ENCODE results near the gene REV3L.

Gene REV3L

DNA sequence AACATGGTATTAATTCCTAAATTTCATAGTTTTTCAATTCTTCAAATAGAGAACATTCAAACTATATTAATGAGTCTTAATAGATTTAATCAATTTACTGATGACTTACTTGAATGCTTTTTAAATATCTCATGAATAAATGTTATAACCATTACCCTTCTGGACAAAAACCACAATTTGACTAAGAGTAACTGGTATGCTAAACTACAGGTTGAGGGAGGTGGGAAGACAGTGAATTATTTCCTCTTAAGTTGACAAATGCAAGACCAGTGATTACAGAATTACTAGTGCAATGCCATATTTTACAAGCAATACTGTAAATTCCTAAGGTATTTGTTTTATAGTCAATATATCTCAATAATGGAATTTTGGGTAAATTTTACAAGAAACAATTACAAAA is 65.1 kb downstream of the REV3L start:
- DNase-seq, result no peak

DNA sequence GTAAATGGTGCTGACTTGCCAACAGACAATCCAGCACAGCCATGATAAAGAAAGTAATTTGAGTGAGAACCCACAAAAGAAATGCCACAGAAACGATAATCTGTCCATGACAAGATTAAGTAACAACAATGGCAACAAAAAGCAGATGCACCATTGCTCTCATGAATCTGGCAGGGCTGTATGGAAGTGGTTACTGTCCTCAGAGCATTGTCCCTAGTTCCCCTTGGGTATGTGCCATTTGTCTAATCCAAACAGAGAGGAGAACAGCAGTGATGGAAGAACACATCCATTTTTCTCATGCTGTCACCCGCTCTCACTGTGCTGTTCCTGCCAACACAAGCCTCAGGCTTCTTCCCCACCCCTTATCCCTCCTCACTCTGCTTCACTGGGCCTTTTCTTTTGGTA is 65.8 kb downstream of the REV3L start:
- DNase-seq, result no peak

DNA sequence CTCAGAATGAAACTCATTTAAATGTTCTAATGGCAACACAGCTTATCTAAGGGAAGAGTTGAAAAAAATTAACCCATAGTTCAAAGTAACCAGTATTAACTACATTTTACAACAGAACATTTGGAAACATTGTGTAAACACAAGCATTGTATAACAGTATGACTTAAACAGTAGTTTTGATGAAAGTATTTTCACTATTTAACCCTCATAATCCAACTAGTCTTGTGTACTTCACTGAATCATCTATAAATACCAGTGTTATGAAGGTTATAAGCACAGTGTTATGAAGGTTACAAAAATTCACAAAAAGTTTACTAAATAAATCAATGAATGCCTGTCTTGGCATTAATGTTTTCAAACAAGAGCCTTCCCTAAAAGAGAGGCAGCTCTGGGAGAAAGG is 66.5 kb downstream of the REV3L start:
- DNase-seq, result no peak

DNA sequence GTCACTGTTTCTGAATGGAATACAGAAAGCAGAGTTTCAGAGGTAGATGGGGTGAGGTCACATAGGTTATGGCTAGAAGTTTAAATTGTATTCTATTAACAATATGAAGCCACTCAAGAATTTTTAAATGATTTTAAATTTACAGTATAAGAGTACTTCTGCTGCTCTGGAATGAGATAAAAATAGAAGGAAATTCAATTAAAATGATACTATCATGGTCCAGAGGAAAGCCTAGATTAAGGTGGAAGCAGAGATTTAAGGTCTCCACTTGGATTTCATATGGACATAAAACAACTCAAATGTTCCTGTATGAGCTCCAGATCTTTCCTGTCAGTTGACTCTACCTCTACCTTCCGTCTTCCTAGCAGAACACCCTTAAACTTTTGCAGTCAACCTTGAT is 68.6 kb downstream of the REV3L start:
- DNase-seq, result no peak

DNA sequence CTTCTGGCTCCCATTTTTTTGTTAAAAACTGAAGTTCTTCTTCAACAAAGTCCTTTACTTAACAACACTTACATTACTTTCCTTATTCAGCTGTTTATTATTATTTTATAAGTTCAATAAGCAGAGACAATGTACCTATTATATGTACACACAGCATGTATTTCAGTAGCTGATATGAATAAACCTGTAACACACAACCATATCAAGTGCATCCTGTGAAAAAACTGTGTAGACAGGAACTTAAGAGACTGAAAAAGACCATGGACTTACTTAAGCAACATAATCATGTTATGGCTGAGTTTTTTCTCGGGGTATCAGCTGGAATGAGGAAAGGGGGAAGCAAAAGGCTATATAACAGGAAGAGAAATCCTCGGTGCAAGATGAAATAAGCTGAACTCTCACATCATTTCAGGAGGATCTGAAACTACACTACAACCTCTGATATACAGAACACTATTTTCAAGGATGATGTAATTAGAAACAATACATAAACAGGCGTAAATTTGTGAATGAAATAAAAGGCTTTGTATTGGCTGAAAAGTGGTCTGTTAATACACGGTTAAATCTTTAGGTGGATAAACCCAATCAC is 70.9 kb downstream of the REV3L start:
- DNase-seq, result no peak

DNA sequence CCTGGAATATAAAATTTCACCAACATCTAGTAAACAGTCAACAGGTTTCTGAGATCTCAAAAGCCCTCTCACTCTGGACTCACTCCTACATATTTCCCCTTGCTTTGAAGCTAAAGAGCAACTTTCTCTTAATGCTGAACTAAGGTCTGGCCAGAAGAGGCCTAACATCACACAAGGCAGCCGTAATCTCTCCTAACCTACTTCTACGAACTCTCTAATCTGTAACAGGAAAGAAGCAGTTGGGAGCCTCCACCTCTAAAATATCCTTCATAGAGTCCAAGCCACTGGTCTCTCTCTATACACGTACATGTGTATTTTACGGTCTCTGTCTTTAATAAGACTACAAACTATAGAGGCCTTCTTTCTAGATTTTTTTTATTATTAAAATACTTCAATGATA is 72.0 kb downstream of the REV3L start:
- DNase-seq, result no peak

DNA sequence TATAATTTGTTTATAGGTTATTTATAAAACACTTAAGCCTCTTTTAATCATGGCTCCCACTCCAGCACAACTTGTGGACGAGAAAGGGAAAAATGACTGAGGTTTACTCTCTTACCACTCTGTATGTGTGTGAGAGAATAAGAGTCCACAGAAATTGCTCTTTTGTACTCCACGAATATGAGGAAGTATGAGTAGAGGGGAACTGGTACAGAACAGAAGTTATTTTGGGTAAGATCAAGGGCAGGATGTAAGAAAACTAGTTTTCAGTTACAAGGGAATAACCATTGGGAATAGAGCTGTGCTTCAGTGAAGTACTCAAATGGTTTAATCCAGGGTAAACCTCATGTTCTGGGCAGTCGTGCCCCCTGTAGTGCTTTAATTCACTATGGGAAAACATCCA is 72.6 kb downstream of the REV3L start:
- DNase-seq, result no peak

DNA sequence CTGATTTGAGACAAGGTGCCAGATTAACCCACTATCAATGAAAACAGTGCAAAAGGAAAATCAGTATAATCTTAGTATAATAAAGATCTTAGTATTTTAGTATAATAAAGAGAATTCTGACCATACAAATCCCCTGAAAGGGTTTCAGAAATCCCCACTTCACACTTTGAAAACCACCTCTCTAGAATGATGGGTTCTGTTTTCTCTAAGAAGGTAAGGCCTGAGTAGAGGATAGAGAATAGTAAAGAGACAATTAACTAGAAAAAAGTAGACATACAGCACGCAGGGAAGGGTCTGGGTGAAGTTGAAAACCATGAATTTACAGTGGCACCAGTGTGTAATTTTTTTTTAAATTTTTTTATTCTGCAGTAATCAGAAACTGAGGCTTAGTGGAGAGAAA is 73.6 kb downstream of the REV3L start:
- no peak for DNase-seq

DNA sequence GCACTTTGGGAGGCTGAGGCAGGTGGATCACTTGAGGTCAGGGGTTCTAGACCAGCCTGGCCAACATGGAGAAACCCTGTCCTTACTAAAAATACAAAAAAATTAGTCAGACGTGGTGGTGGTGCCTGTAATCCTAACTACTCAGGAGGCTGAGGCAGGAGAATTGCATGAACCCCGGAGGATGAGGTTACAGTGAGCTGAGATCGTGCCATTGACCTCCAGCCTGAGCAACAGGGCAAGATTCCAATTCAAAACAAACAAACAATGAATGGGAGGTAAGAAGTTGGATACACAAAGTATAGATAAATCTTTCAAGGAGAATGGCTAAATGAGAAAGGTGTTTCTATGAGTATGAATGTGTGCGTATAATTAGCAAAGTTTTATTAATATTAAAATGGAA is 75.3 kb downstream of the REV3L start:
- DNase-seq, result no peak

DNA sequence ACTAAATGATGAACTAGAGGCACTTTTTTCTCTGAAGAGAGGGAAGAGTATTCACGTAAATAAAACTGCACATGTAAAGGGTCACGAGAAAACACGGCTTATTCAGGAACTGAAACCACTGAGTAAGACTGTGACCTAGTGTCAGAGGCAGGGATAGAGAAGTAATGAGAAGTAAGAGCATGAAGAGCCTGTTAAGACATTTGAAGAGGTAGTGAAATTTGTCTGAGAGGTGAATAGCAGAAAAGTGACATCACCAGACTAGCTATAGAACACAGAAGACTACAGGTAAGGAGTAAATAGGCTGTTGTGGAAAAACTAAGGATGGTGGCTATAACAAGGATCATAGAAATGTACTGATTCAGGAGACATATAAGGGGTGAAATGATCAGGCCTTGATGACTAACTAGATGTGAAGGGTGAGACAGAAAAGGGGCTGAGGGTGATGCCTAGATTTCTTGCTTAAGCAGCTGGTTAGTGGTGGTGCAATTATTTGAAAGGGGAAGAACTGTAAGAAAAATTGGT is 76.8 kb downstream of the REV3L start:
- DNase-seq, result no peak

DNA sequence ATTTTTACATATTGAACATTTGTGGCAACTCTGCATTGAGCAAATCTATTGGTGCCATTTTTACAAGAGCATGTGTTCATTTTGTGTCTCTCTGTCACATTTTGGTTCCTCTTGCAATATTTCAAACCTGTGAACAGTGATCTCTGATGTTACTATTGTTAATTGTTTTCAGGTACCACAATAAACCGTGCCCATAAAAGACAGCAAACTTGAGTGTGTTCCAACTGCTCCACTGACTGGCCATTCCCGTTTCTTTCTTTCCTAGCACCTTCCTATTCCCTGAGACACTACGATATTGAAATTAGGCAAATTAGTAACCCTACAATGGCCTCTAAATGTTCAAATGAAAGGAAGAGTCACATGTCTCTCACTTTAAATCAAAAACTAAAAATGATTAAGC is 79.6 kb downstream of the REV3L start:
- DNase-seq, result no peak

DNA sequence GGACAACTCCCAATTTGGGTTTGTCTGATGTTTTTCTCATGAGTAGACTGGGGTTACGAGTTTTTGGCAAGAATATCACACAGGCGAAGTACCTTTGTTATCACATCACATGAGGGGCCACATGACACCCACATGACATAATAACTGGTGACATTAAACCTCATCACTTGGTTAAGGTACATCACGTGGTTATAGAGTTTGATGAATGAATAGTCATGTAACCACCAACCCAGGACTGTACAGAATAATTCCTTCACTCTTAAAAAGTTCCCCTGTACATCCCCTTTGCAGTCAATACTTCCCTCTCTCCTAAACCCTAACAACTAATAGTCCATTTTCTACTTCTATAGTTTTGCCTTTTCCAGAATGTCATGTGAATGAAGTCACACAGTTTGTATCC is 83.4 kb downstream of the REV3L start:
- DNase-seq, result no peak

DNA sequence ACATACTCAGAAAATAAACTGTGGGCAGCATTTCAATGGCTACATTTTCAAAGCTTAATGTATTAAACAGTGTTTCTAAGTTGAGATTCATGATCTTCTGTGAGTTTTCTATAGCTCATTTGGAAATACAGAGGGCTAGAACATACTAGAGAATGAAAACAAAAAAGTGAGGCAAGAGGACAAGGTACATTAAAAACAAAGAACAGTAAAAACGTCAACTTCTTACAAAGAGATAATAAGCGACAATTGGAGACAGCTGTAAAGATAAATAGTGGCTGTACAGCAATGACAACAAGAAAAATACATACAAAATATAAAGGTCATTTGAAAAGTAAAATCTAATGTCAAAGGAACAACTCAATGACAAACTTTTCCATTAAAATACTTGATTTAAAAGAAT is 94.3 kb downstream of the REV3L start:
- DNase-seq, result no peak

DNA sequence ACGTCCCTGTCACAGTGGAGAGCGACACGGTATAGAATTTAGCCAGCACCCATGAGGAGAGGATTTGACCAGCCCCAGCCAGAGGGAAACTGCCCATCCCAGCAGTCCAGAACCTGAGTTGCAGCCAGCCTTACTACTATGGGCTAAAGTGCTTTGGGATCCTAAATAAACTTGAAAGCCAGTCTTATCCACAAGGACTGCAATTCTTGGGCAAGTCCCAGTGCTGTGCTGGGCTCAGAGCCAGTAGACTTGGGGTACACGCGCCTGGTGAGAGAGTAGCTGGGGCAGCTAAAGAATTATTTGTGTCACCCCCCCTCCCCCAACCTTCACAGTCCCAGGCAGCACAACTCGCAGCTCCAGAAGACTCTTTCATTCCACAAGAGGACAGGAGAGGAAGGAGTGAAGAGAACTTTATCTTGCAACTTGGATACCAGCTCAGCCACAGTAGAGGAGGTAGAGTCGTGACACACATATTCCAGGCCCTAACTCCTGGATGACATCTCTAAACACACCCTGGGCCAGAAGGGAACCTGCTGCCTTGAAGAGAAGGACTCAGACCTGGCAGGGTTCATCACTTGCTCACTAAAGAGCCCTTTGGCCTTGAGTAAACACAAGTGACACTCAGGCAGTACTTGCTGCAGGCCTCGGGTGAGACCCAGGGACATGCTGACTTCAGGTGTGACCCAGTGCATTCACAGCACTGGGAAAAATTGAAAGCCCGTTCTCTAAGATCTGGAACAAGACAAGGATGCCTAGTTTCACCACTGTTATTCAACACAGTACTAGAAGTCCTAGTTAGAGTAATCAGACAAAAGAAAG is 100.3 kb downstream of the REV3L start:
- DNase-seq, result no peak

DNA sequence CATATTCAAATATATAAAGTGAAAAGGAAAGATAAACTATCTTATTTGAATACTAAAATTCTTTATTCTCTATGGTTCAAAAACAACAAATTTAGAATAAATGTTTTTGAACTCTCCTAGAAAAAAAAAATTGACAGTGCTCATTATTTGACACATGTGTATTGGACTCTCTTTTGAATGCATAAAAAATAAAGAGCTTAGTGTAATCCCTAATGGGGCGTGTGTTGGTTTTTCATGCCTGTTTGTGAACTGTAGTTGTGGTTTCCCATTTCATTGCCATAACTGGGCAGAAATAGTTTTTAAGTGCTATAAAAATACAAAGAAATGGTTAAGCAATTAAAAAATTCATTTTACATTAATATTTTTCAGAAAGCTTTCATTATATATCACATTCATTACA is 101.3 kb downstream of the REV3L start:
- DNase-seq, result no peak

DNA sequence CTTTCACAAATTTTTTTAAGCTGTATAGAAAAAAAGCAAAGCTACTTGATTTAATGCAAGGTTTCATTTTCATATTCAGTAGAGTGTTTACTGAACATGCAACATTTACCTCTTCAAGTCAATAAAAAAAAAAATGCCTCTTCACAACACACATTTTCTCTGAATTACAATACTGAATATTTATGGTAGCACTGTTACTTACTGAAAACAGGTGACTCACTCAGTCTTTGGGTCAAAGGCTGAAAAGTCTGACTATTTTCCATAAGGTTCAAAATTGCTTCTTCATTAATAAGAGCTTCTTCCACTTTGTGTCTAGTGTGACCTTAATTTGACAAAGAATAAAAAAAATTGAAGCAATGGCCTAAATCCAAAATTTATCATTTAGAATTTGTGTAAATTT is 101.9 kb downstream of the REV3L start:
- no peak for DNase-seq

DNA sequence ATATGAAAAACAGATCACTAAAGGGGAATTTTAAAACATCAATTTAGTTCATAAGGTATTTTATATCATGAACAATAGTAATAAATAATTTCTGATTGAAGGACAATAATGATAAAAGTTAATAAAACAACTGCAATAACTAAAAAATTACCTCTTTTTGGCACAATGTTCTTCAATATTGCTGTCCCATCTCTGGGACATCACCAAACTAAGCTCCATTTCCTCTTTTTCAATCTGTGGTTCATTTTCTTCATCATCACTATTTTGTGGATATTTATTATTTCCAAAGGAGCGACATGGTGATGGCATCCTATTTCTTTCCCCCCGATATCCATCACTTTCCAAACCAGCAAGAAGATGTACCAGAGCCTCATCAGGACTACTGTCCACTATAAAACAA is 103.2 kb downstream of the REV3L start:
- DNase-seq, result no peak

DNA sequence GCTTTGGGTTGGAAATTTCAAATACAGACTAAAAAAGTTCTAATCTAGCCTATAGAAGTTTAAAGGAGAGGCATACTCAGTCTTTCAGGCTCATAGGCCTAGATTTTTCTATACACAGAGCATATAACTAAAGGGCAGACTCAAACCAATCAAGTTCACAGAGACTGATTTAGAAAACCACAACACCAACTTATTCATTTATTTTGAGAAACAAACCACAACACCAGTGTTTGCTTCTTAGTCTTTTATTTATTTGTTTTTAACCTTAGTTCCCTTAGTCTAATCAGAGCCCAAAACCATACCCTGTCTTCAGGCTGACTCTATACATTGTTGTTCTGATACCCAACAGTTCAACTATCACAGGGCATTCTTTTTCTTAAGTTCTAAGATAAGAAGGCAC is 103.7 kb downstream of the REV3L start:
- DNase-seq, result no peak

DNA sequence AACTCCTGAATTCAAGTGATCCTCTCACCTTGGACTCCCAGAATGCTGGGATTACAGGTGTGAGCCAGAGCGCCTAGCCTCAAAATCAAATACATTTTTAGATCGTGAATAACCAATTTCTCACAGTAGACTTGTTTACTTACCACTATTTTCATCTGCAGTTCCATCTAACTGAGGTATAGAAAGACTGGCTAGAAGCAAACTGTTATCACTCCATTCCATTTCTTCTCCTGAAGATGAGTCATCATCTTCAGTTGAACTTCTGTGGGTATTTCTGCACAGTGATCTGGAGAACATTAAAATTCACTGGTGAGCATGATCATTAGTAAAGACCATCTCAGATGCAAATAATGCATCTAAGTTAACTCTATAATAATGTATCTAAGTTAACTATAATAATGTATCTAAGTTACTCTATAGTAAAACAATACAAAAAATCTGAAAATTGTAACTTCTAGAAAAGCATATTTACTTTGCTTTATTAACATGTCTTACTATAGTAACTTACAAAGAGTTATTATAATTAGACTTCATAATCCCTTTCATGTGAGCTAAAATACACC is 105.4 kb downstream of the REV3L start:
- DNase-seq, result no peak

DNA sequence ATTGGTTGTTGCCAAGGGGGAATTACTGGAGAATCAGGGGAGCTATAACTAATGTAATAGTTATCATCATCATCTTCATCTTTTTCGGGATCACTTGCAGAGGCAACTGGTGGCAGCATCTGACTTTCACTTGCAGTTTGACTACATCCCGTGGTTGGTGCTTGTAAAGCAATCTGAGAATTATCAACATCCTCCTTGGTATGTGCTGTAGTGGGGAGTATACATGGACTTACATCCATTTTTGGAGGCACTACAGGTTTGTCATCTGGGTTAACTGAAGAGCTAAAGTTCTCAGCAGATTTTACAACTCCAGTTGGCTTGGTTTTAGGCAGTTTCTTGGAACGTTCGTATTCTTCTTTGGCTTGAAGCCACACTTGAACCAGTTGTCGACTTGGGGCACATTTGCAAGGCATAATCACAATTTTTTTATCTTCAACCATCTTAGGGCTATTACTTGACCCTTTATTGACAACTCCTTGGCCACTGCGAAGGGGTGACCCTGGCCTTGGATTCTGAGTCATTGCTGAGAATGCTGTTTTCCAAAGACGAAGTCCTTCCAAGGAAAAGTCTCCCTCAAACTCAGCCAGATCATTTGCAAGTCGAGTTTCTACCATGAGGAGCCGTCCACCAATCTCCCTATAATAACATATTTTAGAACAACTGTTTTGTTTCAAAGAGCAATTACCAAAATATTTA is 115.5 kb downstream of the REV3L start:
- no peak for DNase-seq

DNA sequence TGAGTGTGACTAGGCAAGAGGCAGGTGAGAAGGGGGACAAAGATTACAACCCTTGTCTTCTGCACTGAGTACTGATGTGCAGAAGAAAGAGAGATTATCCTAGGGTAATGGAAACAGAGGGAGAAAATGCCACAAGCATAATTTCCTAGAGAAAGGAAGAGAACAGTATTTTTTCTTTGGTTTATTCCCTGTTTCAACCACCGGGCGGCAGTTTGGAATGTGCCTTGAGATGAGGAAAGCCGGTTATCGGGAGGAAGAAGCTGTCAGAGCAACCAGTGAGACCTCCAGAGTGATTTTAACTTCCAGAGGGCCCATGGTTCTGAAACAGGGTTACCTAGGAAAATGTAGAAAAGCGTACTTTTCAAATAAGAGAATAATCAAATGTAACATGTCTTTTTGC is 121.4 kb downstream of the REV3L start:
- DNase-seq, result no peak

DNA sequence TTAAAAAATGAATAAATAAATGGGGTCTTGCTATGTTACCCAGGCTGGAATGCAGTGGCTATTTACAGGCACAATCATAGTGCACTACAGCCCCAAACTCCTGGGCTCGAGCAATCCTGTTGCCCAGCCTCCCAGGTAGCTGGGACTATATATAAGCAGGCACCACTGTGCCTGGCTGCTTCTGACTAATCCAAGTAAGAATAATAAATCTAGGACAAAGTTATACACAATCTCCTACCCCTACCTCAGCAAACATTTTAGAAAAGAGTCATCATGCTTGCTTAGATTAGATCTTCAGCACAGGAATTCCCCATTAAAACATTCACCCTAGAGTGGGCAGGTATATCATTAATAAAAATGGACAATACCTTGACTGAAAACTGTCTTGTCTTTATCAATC is 124.6 kb downstream of the REV3L start:
- DNase-seq, result no peak

DNA sequence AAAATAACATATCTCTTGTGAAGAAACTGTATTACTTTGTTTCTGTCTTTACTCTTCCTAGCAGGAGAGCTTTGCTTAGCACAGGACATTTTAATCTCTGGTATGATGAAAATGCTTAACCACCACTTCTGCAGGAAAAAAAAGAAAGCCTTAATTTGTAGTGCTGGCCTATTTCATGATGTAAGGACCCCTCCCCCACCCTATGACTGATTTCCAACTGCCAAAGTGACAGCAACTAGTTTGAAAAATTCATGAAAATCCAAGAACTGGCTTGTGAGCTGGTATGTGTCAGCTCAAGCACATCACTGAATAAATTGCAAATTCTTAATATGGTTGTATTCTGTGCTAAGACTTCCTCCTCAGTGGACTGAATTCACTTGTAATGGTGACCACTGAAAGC is 125.3 kb downstream of the REV3L start:
- DNase-seq, result no peak

DNA sequence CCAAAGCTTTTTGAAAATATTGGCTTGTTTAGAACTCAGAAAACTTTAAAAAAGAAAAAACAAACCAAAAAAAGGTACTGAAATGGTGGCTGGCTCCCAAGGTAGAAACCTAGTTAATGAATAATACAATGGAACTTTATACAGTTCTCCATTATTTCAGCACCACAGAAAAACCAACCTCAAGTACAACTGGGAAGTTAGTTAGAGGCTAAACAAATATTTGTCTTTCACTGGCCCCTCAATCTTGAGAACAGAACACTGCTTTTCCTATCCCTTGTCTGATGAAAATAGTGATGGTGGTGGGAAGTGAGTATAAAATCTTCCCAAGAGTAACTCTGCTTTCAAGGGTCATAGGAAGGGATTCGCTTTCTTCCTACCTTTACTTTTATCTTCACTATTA is 126.5 kb downstream of the REV3L start:
- DNase-seq, result no peak
